GM18505 (cell line): Measurements from ENCODE around the gene SREK1IP1.
A peak's percentile ranks its signal among the peaks of the same experiment; 100 is the strongest.

Experiments
- ATAC-seq: cut with Tn5 transposase; IDR thresholded peaks from one replicate; pipeline ENCODE4 v1.9.1; 2021; ENCODE audit not compliant: unreplicated experiment
- POLR2A ChIP-seq: IDR thresholded peaks from 4 replicates; pipeline ENCODE4 v1.6.1; 2011; ENCODE audit warnings: borderline replicate concordance; ENCODE audit not compliant: insufficient read depth, insufficient read length; ENCODE audit errors: extremely low read depth

The SREK1IP1 gene

DNA sequence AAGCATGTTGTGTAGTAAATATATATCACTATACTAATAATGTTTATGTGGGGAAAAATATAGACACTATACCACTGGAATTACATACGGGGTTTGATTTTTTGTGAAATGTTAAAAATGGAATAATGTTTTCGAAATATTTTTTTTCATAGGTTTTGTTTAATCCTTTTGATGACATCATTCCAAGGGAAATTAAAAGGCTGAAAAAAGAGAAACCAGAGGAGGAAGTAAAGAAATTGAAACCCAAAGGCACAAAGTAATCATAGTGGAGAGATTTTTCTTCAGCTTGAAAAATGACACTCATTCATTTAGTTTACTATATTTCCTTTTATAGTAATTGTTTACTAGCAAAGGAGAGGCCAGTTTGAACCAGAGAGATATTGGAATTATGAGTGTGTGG lies 17.9 kb upstream of the SREK1IP1 start:
- TF ChIP-seq POLR2A: no peak
- ATAC-seq: no peak

DNA sequence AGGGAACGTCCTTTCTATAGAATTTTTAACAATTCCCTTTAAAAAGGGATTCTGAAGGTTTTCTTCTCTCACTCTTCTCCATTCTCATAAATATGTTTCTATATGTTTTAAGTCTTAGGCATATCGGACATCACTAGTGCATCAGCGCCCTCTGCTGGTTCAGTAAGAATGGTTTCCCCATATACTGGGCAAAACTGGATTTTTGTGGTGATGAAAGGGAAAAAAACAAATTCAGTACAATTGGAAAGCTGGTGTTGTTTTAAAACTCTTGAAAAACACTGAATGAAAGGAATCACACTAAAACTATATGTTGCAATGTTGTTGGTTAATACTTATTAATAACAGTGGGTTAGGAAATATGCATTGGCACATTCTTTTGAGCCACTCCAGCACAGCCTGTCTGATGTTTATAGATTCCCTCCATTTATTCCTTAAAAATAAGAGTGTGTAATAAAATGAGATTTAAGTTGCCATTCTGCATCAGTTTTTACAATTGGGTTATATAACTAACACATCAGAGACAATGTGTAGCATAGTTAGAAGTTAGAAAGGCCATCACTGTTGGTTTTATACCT lies 16.0 kb upstream of the SREK1IP1 start:
- ATAC-seq: peak; percentile 69
- no peak for TF ChIP-seq POLR2A

DNA sequence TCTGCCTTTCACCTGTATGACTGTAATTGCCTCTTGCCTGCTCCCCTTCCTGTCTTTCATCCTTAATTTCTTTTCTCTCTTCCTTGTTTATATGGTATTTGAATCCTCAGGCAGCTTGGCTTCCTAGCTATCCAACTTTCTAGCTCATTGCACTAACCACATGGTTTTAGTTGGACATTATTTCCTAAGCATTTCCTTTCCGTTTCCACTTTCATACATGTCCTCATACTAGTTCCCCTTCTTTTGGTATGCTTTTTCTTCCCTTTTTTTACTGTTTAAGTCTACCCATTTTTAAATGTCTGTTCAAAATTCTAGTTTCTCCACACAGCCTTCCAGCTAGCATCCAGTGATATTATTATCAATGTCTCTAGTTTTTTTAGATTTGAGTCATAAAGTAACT lies 6.8 kb upstream of the SREK1IP1 start:
- ATAC-seq: no peak

DNA sequence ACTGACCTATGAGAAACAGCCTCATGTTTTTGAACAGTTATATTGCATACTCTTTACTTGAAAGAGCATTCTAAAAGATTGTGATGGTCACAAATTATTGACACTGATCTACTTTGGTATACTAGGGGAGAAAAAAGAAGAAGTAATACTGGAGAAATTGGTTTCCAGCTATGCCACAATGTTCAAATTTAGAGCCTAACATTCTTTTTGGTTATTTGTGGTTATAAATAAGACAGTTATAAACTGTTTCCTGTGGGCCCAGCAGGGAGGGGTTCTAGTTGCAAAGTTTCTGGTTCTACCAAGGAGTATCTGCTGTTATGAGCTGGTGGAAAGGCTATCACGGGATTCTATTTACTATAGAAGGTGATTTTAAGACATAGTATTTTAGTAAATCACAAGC lies 5.0 kb upstream of the SREK1IP1 start:
- no peak for TF ChIP-seq POLR2A
- peak; percentile 67 for ATAC-seq

More for the DNA sequence above, 6.8 kb upstream of the SREK1IP1 start:
- no peak for TF ChIP-seq POLR2A

DNA sequence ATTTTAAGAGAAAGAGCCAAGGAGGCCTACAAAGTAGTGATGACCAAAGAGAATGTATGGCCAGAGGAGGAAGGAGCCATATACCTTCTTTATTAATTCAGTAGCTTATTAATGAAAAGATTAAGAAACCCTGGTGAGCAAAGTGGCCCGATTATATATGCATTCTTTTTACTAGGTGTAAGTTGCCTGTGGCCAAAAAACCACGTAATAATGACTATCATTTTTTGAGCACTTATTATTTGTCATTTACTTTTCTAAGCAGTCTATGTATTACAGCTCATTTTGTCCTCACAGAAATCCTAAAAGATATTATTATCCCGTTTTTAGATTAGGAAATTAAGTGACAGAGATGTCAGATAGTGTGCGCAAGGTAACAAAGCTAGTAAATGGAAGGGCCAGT lies 3.2 kb upstream of the SREK1IP1 start:
- no peak for ATAC-seq
- TF ChIP-seq POLR2A: no peak

DNA sequence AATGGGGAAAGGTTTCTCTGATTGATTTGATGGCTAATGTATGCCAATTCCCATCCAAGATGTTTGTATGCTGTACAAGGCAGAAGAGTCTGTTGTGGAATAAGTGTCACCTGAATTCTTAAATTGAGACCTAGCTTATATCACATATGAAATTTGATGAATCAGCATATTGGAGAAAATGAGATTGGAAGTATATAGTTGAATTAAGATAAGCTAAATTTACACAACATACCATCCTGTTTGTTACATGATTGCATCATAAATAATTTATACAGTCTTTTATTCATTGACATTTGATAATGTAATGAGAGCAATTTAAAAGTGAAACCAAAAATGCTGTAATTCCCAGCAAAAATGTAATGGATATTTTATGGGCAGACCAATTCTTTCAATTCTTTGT lies 1.4 kb upstream of the SREK1IP1 start:
- ATAC-seq: no peak
- TF ChIP-seq POLR2A: no peak

DNA sequence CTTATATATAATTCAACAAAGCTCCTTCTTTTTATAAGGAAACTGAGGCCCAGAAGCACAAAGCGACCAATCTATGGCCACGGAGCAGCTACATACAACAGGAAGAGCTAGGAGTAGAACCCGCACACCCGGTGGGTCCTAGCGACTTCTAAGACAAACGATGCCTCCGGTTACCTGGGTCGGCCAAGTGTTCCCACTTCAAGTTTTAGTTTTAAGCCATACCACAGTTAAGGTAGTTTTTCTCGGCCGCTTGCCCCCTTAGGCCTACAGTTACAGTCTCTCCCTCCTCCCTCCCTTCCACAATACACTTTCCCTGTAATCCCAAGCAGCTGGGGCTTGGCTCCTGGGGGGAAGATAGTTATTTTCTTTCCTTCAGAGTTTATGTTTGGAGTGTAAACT lies 533 bp downstream of the SREK1IP1 start:
- no peak for TF ChIP-seq POLR2A
- ATAC-seq: peak; percentile 5

DNA sequence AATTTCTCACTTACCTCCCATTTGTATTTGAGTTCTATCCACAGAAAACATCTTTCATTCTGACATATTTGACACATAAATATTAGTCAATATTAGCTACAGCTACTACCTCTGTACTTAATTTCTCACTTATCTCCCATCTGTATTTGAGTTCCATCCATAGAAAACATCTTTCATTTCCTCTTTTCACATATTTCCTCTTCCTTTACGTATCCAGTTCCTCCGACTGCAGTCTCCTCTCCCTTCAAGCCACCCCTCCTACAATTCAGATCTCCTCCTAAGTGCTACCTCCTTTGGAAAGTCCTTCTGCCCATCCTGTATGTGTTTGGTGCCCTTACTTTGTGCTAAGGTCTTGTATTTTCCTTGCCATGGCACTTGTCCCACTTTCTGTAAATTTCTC lies 1.6 kb downstream of the SREK1IP1 start:
- no peak for ATAC-seq
- no peak for TF ChIP-seq POLR2A

DNA sequence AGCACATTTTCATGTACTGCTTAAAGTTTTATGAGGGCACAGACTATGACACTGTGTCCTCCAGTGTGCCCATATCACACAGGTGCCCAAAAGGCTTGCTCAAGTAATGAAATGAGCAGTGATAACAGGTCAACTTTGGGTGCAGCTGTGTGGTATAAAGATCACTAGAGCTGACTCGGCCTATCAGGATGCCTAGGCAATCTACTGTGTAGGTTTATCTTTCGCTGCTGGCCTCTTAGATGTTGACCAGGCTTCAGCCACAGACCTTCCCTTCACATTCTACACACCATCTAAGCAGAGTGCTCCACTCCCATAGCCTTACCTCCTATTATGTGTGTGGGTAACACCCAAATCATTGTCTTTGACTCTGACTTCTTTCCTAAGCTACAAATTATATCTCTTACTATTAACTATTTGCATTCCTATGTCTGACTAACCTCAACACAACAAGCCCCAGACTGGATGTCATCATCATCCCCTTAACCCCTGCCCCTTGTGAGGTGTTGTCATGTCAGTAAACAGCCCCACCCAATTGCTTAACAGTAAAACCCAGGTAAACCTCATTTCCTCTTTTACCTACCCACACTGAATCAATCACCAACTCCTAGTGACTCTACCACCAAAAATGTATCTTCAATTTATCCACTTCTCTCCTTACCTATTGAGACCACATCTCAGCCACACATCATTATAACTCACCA lies 2.5 kb downstream of the SREK1IP1 start:
- TF ChIP-seq POLR2A: no peak
- ATAC-seq: no peak

DNA sequence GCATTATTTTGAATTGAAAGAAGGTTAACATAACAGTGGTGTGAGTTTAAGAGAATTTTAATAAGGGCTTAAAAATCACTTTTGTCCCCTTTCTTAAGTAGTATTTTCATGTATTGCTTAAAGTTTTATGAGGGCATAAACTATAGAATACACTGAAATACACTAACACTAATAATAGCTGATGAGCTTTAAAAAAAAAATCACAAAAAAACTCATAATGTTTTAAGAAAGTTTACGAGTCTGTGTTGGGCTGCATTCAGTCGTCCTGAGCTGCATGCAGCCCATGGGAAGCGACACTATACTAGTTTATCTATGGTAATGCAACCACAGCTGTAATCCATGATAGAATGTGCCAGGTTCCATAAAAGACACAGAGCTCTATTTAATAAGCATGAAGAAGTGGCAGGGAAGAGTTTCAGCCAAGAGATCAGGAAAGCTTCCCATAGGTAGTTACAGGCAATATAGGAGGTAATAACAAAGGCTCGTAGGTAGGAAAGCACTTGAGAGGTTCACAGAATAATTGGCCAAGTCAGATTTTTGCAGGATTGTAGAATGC lies 4.5 kb downstream of the SREK1IP1 start:
- ATAC-seq: no peak
- no peak for TF ChIP-seq POLR2A

DNA sequence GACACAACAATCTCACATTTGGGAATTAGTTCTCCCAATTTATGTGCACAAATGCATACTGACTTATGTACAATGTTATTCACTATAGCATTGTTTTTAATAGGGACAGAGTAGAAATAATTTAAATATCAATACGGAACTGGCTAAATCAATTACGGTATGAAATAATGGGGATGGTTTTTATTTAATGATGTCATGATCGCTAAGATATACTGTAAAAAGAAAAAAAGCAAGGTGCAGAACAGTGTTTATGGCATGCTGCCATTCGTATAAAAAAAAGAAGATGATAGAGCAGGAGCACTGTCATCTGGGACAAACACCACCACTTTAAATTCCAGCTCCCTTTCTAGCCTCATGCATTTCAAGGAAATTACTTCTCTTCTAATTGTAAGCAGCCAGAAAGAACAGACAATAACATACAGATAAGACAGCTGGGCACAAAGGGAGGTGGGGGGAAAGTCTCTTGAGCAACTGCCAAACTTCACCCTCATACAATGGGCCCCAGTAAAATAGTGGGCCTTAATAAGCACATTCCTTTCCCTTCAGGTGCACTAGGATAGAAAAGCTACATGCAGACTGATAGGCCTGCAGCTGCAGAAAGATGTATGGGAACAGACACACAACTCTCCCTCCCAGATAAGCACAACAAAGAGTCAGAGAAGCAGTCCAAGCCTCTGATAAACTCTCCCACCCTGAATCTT lies 8.4 kb downstream of the SREK1IP1 start:
- ATAC-seq: no peak
- TF ChIP-seq POLR2A: no peak

DNA sequence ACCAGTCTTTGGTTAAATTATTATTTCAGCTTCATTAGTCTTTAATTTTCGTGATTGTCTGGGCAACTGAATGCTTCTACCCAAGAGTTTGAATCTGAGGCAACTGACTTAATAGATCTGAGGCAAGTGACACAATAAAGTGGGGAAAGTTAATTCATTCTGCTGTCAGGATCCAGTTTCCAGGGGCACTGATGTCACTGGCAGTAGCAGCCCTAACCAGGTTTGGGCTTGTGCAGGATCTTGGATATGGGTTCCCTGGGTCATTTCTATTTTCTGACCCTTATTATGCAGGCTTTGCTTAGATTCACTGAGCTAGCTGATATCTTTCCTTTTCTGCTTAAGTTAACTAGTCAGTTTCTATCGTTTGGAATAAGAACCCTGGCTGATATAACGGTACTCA lies 9.6 kb downstream of the SREK1IP1 start:
- ATAC-seq: no peak
- no peak for TF ChIP-seq POLR2A

DNA sequence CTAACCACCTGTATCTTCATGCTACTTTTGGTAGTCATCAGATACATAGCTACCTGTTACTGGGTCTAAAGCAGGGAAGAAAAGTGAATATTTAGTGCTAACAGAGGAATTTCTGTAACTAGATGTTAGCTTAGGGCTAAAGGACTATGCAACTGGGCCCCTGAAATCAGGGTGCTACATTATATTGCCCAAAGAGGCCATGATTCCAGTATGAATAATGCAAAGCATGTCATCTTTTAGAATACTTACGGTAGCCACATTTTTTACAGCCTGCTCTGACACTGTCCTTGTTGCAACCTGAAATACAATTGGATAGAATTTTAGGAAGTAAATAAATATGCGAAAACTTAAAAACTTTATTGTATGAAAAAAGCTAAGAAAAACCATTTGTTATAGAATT lies 14.4 kb downstream of the SREK1IP1 start:
- no peak for TF ChIP-seq POLR2A
- ATAC-seq: no peak

DNA sequence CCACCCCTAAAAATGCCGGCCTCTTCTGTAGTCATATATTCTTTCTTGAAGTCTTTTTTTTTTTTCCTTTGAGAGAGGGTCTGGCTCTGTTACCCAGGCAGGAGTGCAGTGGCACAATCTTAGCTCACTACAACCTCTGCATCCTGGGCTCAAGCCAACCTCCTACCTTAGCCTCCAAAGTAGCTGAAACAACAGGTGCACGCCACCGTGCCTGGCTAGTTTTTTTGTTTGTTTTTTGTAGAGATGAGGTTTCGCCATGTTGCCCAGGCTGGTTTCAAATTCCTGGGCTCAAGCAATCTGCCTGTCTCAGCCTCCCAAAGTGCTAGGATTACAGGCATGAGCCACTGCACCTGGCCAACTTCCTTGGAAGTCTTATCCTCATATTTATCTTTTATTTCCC lies 19.1 kb downstream of the SREK1IP1 start:
- no peak for ATAC-seq

More for the DNA sequence above, 19.1 kb downstream of the SREK1IP1 start:
- no peak for TF ChIP-seq POLR2A
